ENCODE results near the gene HDAC5.

The HDAC5 gene

GRCh38 chr17:44083250-44083849 is 40.1 kb downstream of the HDAC5 start:
- H3K36me3 ChIP-seq (replicated peaks) = no peaks in the 10 kb centered on the region
- peak; percentile 59 for TF ChIP-seq CTCF (IDR thresholded peaks at IDR 0.05; ENCODE audit: low read depth, low read length, missing control alignments)
- no peak for DNase-seq
- H3K27ac ChIP-seq = no peak overlapping the region
- H3K4me3 ChIP-seq (ENCODE audit: low read depth, low read length) = no peak overlapping the region
- in situ Hi-C loops (cut with HindIII; ENCODE audit: low pct_ligation_motif_present, low sequenced_read_pairs) = no loop called here
- no peaks in the 10 kb centered on the region for H3K27me3 ChIP-seq (replicated peaks)

- in situ Hi-C loops (cut with HindIII; ENCODE audit: low pct_ligation_motif_present, low sequenced_read_pairs) = no loop called here
- no peak for TF ChIP-seq CTCF (IDR thresholded peaks at IDR 0.05; ENCODE audit: low read depth, low read length, missing control alignments)
- no peak overlapping the region for H3K27ac ChIP-seq
- no peaks in the 10 kb centered on the region for H3K27me3 ChIP-seq (replicated peaks)
- H3K36me3 ChIP-seq (replicated peaks) = no peaks in the 10 kb centered on the region
- no peak overlapping the region for H3K4me3 ChIP-seq (ENCODE audit: low read depth, low read length)
- DNase-seq = no peak
Observed at GRCh38 chr17:44082256-44082927, 41.0 kb downstream of the HDAC5 start.

GRCh38 chr17:44081681-44082080 is 41.8 kb downstream of the HDAC5 start:
- in situ Hi-C loops (cut with HindIII; ENCODE audit: low pct_ligation_motif_present, low sequenced_read_pairs) = no loop called here
- DNase-seq = no peak
- Histone ChIP-seq H3K27ac (no peak overlapping the region), H3K36me3 (replicated peaks) (peaks cover 2% of the 10 kb centered on the region), H3K4me3 (ENCODE audit: low read depth, low read length) (no peak overlapping the region), H3K27me3 (replicated peaks) (no peaks in the 10 kb centered on the region)
- no peak for TF ChIP-seq CTCF (IDR thresholded peaks at IDR 0.05; ENCODE audit: low read depth, low read length, missing control alignments)

GRCh38 chr17:44079877-44080821 is 43.3 kb downstream of the HDAC5 start:
- Histone ChIP-seq H3K27ac (no peak overlapping the region), H3K36me3 (replicated peaks) (peaks cover 14% of the 10 kb centered on the region), H3K27me3 (replicated peaks) (no peaks in the 10 kb centered on the region), H3K4me3 (ENCODE audit: low read depth, low read length) (no peak overlapping the region)
- no peak for TF ChIP-seq CTCF (IDR thresholded peaks at IDR 0.05; ENCODE audit: low read depth, low read length, missing control alignments)
- in situ Hi-C loops (cut with HindIII; ENCODE audit: low pct_ligation_motif_present, low sequenced_read_pairs) = no loop called here
- DNase-seq = no peak

- Histone ChIP-seq H3K27me3 (replicated peaks) (no peaks in the 10 kb centered on the region), H3K36me3 (replicated peaks) (peaks cover 19% of the 10 kb centered on the region), H3K27ac (no peak overlapping the region), H3K4me3 (ENCODE audit: low read depth, low read length) (no peak overlapping the region)
- in situ Hi-C loops (cut with HindIII; ENCODE audit: low pct_ligation_motif_present, low sequenced_read_pairs) = no loop called here
- no peak for TF ChIP-seq CTCF (IDR thresholded peaks at IDR 0.05; ENCODE audit: low read depth, low read length, missing control alignments)
- DNase-seq = no peak
Observed at GRCh38 chr17:44078412-44078811, 45.0 kb downstream of the HDAC5 start.
